ENCODE measurements around the gene G3BP2.

DNA sequence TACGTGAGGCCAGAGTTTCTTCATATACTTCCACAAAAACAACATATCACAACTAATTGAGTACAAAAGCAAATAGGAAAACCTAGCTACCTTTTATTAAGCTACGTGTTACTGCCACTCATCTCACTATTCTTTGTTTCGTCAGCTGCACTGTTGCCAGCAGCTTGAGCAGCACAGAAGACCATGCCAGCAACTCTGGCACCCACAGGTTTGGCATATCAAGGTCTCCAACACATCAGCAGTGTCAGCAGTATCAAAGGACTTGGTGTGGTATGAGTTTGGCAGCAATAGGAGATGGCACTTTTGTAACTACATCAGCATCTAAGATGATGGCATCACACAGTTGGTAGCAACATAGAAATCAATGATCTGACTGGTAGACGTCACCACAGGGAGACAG, 73.6 kb downstream of the G3BP2 start:
- TF ChIP-seq YBX1 (IDR thresholded peaks at IDR 0.05) = no peak
- TF ChIP-seq, protein P1, sequence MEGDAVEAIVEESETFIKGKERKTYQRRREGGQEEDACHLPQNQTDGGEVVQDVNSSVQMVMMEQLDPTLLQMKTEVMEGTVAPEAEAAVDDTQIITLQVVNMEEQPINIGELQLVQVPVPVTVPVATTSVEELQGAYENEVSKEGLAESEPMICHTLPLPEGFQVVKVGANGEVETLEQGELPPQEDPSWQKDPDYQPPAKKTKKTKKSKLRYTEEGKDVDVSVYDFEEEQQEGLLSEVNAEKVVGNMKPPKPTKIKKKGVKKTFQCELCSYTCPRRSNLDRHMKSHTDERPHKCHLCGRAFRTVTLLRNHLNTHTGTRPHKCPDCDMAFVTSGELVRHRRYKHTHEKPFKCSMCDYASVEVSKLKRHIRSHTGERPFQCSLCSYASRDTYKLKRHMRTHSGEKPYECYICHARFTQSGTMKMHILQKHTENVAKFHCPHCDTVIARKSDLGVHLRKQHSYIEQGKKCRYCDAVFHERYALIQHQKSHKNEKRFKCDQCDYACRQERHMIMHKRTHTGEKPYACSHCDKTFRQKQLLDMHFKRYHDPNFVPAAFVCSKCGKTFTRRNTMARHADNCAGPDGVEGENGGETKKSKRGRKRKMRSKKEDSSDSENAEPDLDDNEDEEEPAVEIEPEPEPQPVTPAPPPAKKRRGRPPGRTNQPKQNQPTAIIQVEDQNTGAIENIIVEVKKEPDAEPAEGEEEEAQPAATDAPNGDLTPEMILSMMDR (IDR thresholded peaks at IDR 0.05 in 2 of 3, conservative IDR thresholded peaks at IDR 0.05 in 1 of 3; ENCODE audit: insufficient read depth in 2 of 3, low read depth in 1 of 3, low read length in 3 of 3) = no peak
- no peak for TF ChIP-seq POLR2A (conservative IDR thresholded peaks at IDR 0.05)
- TF ChIP-seq ZNF24 (IDR thresholded peaks at IDR 0.05) = no peak
- TF ChIP-seq EZH2 (IDR thresholded peaks at IDR 0.05; ENCODE audit: borderline replicate concordance, low read depth, low read length) = no peak
- TF ChIP-seq, protein P2, sequence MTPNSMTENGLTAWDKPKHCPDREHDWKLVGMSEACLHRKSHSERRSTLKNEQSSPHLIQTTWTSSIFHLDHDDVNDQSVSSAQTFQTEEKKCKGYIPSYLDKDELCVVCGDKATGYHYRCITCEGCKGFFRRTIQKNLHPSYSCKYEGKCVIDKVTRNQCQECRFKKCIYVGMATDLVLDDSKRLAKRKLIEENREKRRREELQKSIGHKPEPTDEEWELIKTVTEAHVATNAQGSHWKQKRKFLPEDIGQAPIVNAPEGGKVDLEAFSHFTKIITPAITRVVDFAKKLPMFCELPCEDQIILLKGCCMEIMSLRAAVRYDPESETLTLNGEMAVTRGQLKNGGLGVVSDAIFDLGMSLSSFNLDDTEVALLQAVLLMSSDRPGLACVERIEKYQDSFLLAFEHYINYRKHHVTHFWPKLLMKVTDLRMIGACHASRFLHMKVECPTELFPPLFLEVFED (CRISPR knock-in tag; conservative IDR thresholded peaks at IDR 0.05) = no peak
- TF ChIP-seq, protein P3, sequence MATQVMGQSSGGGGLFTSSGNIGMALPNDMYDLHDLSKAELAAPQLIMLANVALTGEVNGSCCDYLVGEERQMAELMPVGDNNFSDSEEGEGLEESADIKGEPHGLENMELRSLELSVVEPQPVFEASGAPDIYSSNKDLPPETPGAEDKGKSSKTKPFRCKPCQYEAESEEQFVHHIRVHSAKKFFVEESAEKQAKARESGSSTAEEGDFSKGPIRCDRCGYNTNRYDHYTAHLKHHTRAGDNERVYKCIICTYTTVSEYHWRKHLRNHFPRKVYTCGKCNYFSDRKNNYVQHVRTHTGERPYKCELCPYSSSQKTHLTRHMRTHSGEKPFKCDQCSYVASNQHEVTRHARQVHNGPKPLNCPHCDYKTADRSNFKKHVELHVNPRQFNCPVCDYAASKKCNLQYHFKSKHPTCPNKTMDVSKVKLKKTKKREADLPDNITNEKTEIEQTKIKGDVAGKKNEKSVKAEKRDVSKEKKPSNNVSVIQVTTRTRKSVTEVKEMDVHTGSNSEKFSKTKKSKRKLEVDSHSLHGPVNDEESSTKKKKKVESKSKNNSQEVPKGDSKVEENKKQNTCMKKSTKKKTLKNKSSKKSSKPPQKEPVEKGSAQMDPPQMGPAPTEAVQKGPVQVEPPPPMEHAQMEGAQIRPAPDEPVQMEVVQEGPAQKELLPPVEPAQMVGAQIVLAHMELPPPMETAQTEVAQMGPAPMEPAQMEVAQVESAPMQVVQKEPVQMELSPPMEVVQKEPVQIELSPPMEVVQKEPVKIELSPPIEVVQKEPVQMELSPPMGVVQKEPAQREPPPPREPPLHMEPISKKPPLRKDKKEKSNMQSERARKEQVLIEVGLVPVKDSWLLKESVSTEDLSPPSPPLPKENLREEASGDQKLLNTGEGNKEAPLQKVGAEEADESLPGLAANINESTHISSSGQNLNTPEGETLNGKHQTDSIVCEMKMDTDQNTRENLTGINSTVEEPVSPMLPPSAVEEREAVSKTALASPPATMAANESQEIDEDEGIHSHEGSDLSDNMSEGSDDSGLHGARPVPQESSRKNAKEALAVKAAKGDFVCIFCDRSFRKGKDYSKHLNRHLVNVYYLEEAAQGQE (IDR thresholded peaks at IDR 0.05; ENCODE audit: borderline replicate concordance) = no peak
- TF ChIP-seq, protein P3 (CRISPR knock-in tag; IDR thresholded peaks at IDR 0.05; ENCODE audit: low read depth) = no peak
- no peak for TF ChIP-seq MYC (IDR thresholded peaks at IDR 0.05; ENCODE audit: low read depth, low read length)
- TF ChIP-seq MYC (CRISPR knock-in tag; IDR thresholded peaks at IDR 0.05; ENCODE audit: borderline replicate concordance, low read depth) = no peak

Measured in K562 (cell line).